Measurements from ENCODE around the gene SNAP47.

- TF ChIP-seq CTCF (IDR thresholded peaks at IDR 0.05; ENCODE audit: low read length) (no peak), EZH2 (optimal IDR thresholded peaks at IDR 0.05; ENCODE audit: low read depth, low read length) (no peak)
Observed at GRCh38 chr1:227745568-227746265, 10.5 kb downstream of the SNAP47 start.

Data from MM.1S (cell line).